CD8-positive, alpha-beta memory T cell (primary cell): Measurements from ENCODE around the gene SH3PXD2B. TPM values are rescaled to one million over a fixed set of nuclear protein-coding genes. Genes with fewer than 3 reads are reported as not detected.

Experiments
- CTCF ChIA-PET: fragments of 350-600 bp; sonication (Branson Sonifier 250); formaldehyde crosslinking; loops from one replicate; lab custom pipeline; 2021; ENCODE audit warnings: antibody characterized with exemption; lab: Charles Lee
- POLR2A ChIA-PET: fragments of 350-600 bp; sonication (Branson Sonifier 250); formaldehyde crosslinking; loops from one replicate; lab custom pipeline; 2021; ENCODE audit warnings: antibody characterized with exemption; lab: Charles Lee
- DNase-seq, 5 donors: peaks; one replicate each; pipeline versions ENCODE4 v3.0.0 to v3.0.0-alpha.2; 2020 to 2022; ENCODE audit warnings: mixed read lengths in 1 of 5
- H3K27ac ChIP-seq: one replicate; pipeline ENCODE4 v1.7.0; 2013; ENCODE audit warnings: low read depth, mild to moderate bottlenecking, low read length, moderate library complexity
- H3K27me3 ChIP-seq: 2 replicates; pipeline ENCODE4 v1.7.0; 2013; ENCODE audit warnings: low read length, mild to moderate bottlenecking; ENCODE audit not compliant: insufficient read depth, poor library complexity, severe bottlenecking
- H3K36me3 ChIP-seq: 2 replicates; pipeline ENCODE4 v1.7.0; 2013; ENCODE audit warnings: mild to moderate bottlenecking, low read length, moderate library complexity; ENCODE audit not compliant: insufficient read depth
- H3K4me1 ChIP-seq: 2 replicates; pipeline ENCODE4 v1.7.0; 2013; ENCODE audit warnings: mild to moderate bottlenecking, low read length, moderate library complexity; ENCODE audit not compliant: insufficient read depth
- H3K4me3 ChIP-seq: 2 replicates; pipeline ENCODE4 v1.7.0; 2013; ENCODE audit warnings: mild to moderate bottlenecking, low read length
- H3K9me3 ChIP-seq: 2 replicates; pipeline ENCODE4 v1.7.0; 2013; ENCODE audit warnings: mild to moderate bottlenecking, low read length
- H3K27ac Mint-ChIP-seq, 8 donors: one replicate each; pipeline ENCODE4 v1.8.0; 2020 to 2021; ENCODE audit warnings: mixed read lengths in 8 of 8, mild to moderate bottlenecking in 6 of 8, inconsistent platforms in 3 of 8, moderate library complexity in 3 of 8
- H3K27me3 Mint-ChIP-seq, 2 donors: one replicate each; pipeline ENCODE4 v1.8.0; 2020 to 2021; ENCODE audit warnings: mixed read lengths in 2 of 2, mild to moderate bottlenecking in 1 of 2, moderate library complexity in 1 of 2
- H3K36me3 Mint-ChIP-seq, 3 donors: one replicate each; pipeline ENCODE4 v1.8.0; 2020 to 2021; ENCODE audit warnings: mixed read lengths in 3 of 3, inconsistent platforms in 1 of 3, mild to moderate bottlenecking in 1 of 3
- H3K4me1 Mint-ChIP-seq, 3 donors: one replicate each; pipeline ENCODE4 v1.8.0; 2020 to 2021; ENCODE audit warnings: mixed read lengths in 3 of 3, inconsistent platforms in 1 of 3, mild to moderate bottlenecking in 1 of 3
- H3K4me3 Mint-ChIP-seq, 7 donors: one replicate each; pipeline ENCODE4 v1.8.0; 2020 to 2021; ENCODE audit warnings: mixed read lengths in 7 of 7, mild to moderate bottlenecking in 6 of 7, moderate library complexity in 4 of 7, inconsistent platforms in 2 of 7
- H3K9me3 Mint-ChIP-seq, 5 donors: one replicate each; pipeline ENCODE4 v1.8.0; 2020 to 2022; ENCODE audit warnings: mixed read lengths in 5 of 5, mild to moderate bottlenecking in 3 of 5, moderate library complexity in 2 of 5, inconsistent platforms in 1 of 5
- polyA plus RNA-seq: library from polyadenylated mRNA; unstranded; fragments of 300-500 nt; fragmentation: Illumina TruSeq; gene quantifications from one replicate; pipeline ENCODE4 v1.2.3, GENCODE V29; 2021
- total RNA-seq, 2 experiments: library from RNA; stranded (reverse); gene quantifications; one replicate each; pipeline ENCODE4 v1.2.3, GENCODE V29; 2021

Gene SH3PXD2B
- total and polyA plus RNA-seq, 3 experiments from 2014 or later: 0.09 to 0.15 TPM; not detected in 1

DNA sequence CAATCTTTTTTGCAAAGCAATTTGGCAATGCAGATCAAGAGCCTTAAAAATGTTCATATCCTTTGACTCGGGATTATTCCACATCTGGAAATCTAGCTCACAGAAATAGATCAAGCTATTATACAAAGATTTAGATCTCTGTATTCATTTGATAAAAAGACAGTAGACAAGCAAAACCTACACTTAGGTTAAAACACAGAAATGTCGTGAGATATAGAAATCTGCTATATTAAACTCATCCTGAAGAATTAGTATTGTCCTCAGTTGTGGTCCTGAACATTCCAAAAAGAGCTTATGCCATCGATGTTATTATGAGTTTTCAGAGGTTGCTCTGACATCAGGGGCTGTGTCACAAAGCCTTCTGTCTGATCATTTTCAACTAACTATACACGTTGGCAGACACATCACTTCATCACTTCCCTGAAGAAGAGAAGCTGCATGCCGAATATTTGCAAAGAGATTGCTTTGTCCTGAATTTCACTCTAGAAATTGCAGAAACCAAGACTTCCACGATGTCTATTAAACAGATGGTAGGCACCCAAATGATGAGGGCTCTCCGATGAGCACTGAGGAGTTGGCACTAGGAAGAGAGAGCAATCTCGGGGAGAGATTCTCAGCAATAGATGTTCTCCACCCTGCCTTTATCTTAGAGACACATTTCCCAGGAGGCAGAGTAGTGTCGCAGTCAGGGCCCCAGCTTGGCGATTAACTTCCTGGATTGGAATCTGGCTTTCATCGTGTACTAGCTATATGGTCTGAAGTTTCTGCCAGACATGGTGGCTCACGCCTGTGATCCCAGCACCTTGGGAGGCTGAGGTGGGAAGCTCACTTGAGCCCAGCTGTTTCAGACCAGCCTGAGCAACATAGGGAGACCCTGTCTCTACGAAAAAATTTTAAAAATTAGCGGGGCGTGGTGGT, 168.8 kb downstream of the SH3PXD2B start:
- Mint-ChIP-seq H3K4me1 (peaks cover 20 to 34% (median 25%) of the 10 kb centered on the region in 3 donors), H3K4me3 (peak overlapping the region; percentile 84 to 95 (median 89)), H3K27me3 (no peaks in the 10 kb centered on the region), H3K36me3 (peaks cover 0 to 4% (median 0%) of the 10 kb centered on the region in 3 donors), H3K27ac (peak overlapping the region in 4 of 8 donors; percentile 71 to 93 (median 77)), H3K9me3 (no peaks in the 10 kb centered on the region)
- no peaks in the 10 kb centered on the region for H3K36me3 ChIP-seq
- H3K27ac ChIP-seq: no peak overlapping the region
- no peaks in the 10 kb centered on the region for H3K27me3 ChIP-seq
- ChIA-PET CTCF (interaction anchor here (1.4 to 1.6 kb wide), 2 partner anchors 8 to 97 kb away, joined by 7 to 9 read pairs; partner anchors contain the start of gene STK10), POLR2A (no interaction called here)
- H3K4me3 ChIP-seq: no peak overlapping the region
- H3K9me3 ChIP-seq: no peaks in the 10 kb centered on the region
- peaks cover 16% of the 10 kb centered on the region for H3K4me1 ChIP-seq
- DNase-seq: no peak

DNA sequence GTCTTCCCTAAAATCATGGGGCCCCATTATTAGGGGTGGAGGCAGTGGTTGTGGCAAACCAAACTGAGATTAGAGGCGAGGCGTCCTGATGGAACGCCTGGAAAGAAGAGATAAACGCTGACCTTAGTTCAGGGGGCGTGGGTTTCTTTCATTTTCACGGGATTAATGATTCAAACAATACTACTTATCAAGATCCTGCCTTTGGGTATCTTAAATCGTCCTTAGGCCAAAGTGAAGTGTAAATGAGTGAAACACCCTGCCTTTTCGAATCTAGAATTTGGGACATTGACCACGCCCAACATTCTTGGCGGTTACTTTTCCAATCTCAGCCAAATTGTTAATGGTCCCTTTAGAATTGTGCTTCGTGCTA, 169.7 kb downstream of the SH3PXD2B start:
- H3K27ac Mint-ChIP-seq: peak overlapping the region; percentile 21 to 93 (median 74)
- POLR2A ChIA-PET: no interaction called here
- Histone ChIP-seq H3K4me3 (peak overlapping the region; percentile 64), H3K27me3 (no peaks in the 10 kb centered on the region), H3K9me3 (no peaks in the 10 kb centered on the region), H3K36me3 (no peaks in the 10 kb centered on the region), H3K4me1 (peaks cover 16% of the 10 kb centered on the region), H3K27ac (no peak overlapping the region)
- peaks cover 20 to 34% (median 25%) of the 10 kb centered on the region in 3 donors for H3K4me1 Mint-ChIP-seq
- H3K36me3 Mint-ChIP-seq: peaks cover 0 to 4% (median 0%) of the 10 kb centered on the region in 3 donors
- CTCF ChIA-PET: interaction anchor here (1.4 to 1.6 kb wide), 2 partner anchors 9 to 96 kb away, joined by 7 to 9 read pairs; partner anchors contain the start of gene STK10
- no peaks in the 10 kb centered on the region for H3K27me3 Mint-ChIP-seq
- DNase-seq: peak in 1 of 5 donors; percentile 3
- no peaks in the 10 kb centered on the region for H3K9me3 Mint-ChIP-seq
- peak overlapping the region; percentile 84 to 95 (median 89) for H3K4me3 Mint-ChIP-seq

- DNase-seq: peak; percentile 66 to 79 (median 74)
- POLR2A ChIA-PET: interaction anchor here (0.7 to 1.0 kb wide), 2 partner anchors 95 to 233 kb away, joined by 3 to 4 read pairs; no protein-coding TSS in a partner anchor
- Histone ChIP-seq H3K36me3 (no peaks in the 10 kb centered on the region), H3K9me3 (no peaks in the 10 kb centered on the region), H3K27ac (no peak overlapping the region), H3K27me3 (no peaks in the 10 kb centered on the region), H3K4me3 (peak overlapping the region; percentile 64), H3K4me1 (peaks cover 16% of the 10 kb centered on the region)
- H3K36me3 Mint-ChIP-seq: peaks cover 0 to 4% (median 0%) of the 10 kb centered on the region in 3 donors
- CTCF ChIA-PET: interaction anchor here (1.5 to 2.8 kb wide), 4 partner anchors 9 to 277 kb away, joined by 5 to 15 read pairs (median 10); partner anchors contain the start of genes FBXW11 and STK10
- H3K4me1 Mint-ChIP-seq: peaks cover 20 to 34% (median 25%) of the 10 kb centered on the region in 3 donors
- no peaks in the 10 kb centered on the region for H3K9me3 Mint-ChIP-seq
- peak overlapping the region; percentile 85 to 95 (median 89) for H3K4me3 Mint-ChIP-seq
- peak overlapping the region; percentile 21 to 93 (median 74) for H3K27ac Mint-ChIP-seq
- no peaks in the 10 kb centered on the region for H3K27me3 Mint-ChIP-seq
These were observed 170.3 kb downstream of the SH3PXD2B start for GRCh38 chr5:172283862-172284610.

- peaks cover 0 to 4% (median 0%) of the 10 kb centered on the region in 3 donors for H3K36me3 Mint-ChIP-seq
- Histone ChIP-seq H3K9me3 (no peaks in the 10 kb centered on the region), H3K27me3 (no peaks in the 10 kb centered on the region), H3K36me3 (no peaks in the 10 kb centered on the region), H3K27ac (no peak within 1 kb of the TSS), H3K4me1 (peaks cover 16% of the 10 kb centered on the region), H3K4me3 (peak within 1 kb of the TSS; percentile 67)
- ChIA-PET CTCF (interaction anchor here (0.7 to 2.8 kb wide), 10 partner anchors 9 to 865 kb away, joined by 3 to 15 read pairs (median 5); partner anchors contain the start of genes FBXW11 and STK10), POLR2A (interaction anchor here (0.6 to 1.0 kb wide), 3 partner anchors 94 to 232 kb away, joined by 3 to 4 read pairs (median 3); no protein-coding TSS in a partner anchor)
- H3K4me1 Mint-ChIP-seq: peaks cover 20 to 34% (median 25%) of the 10 kb centered on the region in 3 donors
- DNase-seq: peak; percentile 59 to 78 (median 74)
- H3K4me3 Mint-ChIP-seq: peak within 1 kb of the TSS; percentile 87 to 95 (median 89)
- H3K9me3 Mint-ChIP-seq: no peaks in the 10 kb centered on the region
- H3K27me3 Mint-ChIP-seq: no peaks in the 10 kb centered on the region
- peak within 1 kb of the TSS; percentile 21 to 93 (median 76) for H3K27ac Mint-ChIP-seq
These were observed 171.1 kb downstream of the SH3PXD2B start, which contains the start of gene UBTD2 for GRCh38 chr5:172283020-172283861. Gene UBTD2 (minus strand): TSS chr5:172283764. CDS start chr5:172283665, 99 bp downstream.

DNA sequence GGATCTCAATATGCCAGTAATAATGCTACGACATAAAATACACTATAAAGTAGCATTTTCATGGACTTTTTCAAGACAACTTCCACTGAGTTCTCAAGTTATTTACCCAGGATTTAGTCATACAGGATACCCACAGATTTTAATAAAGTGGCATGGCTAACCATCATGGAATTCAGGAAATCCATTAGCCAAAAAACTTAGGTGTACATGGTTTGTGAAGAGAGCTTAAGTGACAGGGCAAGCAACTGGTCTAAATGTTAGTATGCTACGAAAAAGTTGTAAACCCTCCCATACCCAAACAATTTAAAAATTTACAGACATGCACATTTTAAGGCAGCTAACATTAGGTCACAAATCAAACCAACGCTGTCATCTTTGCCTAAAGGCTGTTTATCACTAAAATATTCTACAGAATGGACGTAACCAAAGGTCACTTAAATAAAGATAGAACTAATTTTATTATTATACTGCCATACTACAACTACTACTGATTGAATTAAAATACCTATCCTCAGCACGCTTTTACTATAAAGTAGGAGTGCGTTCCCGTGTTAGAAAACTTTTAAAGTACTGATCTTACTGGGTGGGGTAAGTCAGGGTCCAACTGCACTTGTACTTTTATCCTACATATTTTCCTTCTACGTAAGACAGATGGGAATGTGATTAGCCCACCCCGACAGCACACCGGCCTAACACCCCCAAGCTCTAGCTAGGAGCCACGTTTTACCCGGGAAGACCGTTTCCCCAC, 171.9 kb downstream of the SH3PXD2B start:
- H3K27ac Mint-ChIP-seq: peak overlapping the region in 6 of 8 donors; percentile 12 to 83 (median 77)
- H3K27me3 Mint-ChIP-seq: no peaks in the 10 kb centered on the region
- DNase-seq: no peak
- H3K4me3 ChIP-seq: peak overlapping the region; percentile 67
- H3K9me3 ChIP-seq: no peaks in the 10 kb centered on the region
- H3K4me1 ChIP-seq: peaks cover 16% of the 10 kb centered on the region
- peaks cover 20 to 34% (median 25%) of the 10 kb centered on the region in 3 donors for H3K4me1 Mint-ChIP-seq
- H3K9me3 Mint-ChIP-seq: no peaks in the 10 kb centered on the region
- H3K36me3 ChIP-seq: no peaks in the 10 kb centered on the region
- ChIA-PET POLR2A (interaction anchor here (1.0 kb wide), 1 partner anchor 93 kb away, joined by 4 read pairs; no protein-coding TSS in a partner anchor), CTCF (interaction anchor here (0.7 to 2.8 kb wide), 9 partner anchors 10 to 361 kb away, joined by 3 to 15 read pairs (median 5); partner anchors contain the start of genes FBXW11 and STK10)
- H3K36me3 Mint-ChIP-seq: peaks cover 0 to 4% (median 0%) of the 10 kb centered on the region in 3 donors
- peak overlapping the region; percentile 84 to 95 (median 88) for H3K4me3 Mint-ChIP-seq
- no peak overlapping the region for H3K27ac ChIP-seq
- no peaks in the 10 kb centered on the region for H3K27me3 ChIP-seq

DNA sequence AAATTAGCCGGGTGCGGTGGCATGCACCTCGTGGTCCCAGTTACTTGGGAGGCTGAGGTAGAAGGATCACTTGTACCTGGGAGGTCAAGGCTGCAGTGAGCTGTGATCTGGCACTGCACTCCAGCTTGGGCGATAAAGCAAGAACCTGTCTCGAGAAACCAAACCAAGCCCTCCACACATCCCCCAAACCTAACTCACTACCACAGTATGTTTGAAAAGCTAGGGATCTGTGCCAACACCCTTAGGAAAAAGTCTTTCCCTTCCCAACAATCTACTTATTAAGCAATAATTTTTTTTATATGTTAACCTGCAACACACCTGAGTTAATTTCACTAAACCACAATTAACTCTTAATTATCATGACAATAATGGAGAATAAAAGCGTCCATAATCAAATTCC, 173.0 kb downstream of the SH3PXD2B start:
- no peak for DNase-seq
- Mint-ChIP-seq H3K27ac (peak overlapping the region in 1 of 8 donors; percentile 21), H3K27me3 (no peaks in the 10 kb centered on the region), H3K4me3 (peak overlapping the region in 3 of 7 donors; percentile 73 to 91 (median 84)), H3K4me1 (peaks cover 21 to 36% (median 27%) of the 10 kb centered on the region in 3 donors), H3K9me3 (no peaks in the 10 kb centered on the region), H3K36me3 (peaks cover 0 to 5% (median 0%) of the 10 kb centered on the region in 3 donors)
- Histone ChIP-seq H3K27ac (no peak overlapping the region), H3K36me3 (no peaks in the 10 kb centered on the region), H3K4me3 (no peak overlapping the region), H3K4me1 (peaks cover 16% of the 10 kb centered on the region), H3K9me3 (no peaks in the 10 kb centered on the region), H3K27me3 (no peaks in the 10 kb centered on the region)
- ChIA-PET POLR2A (no interaction called here), CTCF (interaction anchor here (2.8 kb wide), 1 partner anchor 93 kb away, joined by 12 read pairs; the partner anchor contains the start of gene STK10)
